ENCODE results near the gene NEURL3. TPM values are rescaled to one million over a fixed set of nuclear protein-coding genes. Genes with fewer than 3 reads are reported as not detected.
A peak's percentile ranks its signal among the peaks of the same experiment; 100 is the strongest.

Gene NEURL3
- total and polyA plus RNA-seq, 3 donors from 2014 or later, result 0.78 to 1.7 (median 1.3) TPM

DNA sequence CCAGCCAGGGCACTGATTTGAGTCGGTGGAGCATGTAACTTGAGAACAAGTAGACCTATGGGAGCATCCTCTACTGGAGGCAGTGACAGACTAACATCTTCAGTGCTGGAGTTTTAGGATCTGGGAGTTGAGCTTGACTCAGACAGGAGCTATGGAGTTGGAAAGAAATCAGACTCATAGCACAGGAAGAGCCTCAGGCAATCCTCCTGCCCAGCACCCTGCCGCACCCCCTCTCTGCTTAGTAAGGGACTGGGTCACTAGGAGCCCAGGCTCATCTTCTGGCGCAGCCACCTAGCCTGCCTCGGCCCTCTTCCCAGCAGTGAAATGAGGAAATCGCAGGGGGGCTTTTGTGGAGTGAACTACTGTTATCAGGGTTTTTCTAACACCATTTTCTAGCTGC is 35.0 kb upstream of the NEURL3 start:
- Histone ChIP-seq H3K27me3 (no peaks in the 10 kb centered on the region), H3K36me3 (ENCODE audit: low read depth, missing control alignments) (no peaks in the 10 kb centered on the region), H3K9me3 (no peaks in the 10 kb centered on the region), H3K4me3 (no peak overlapping the region), H3K4me1 (peaks cover 22% of the 10 kb centered on the region), H3K27ac (no peak overlapping the region)
- DNase-seq, result no peak
- TF ChIP-seq, protein P1, sequence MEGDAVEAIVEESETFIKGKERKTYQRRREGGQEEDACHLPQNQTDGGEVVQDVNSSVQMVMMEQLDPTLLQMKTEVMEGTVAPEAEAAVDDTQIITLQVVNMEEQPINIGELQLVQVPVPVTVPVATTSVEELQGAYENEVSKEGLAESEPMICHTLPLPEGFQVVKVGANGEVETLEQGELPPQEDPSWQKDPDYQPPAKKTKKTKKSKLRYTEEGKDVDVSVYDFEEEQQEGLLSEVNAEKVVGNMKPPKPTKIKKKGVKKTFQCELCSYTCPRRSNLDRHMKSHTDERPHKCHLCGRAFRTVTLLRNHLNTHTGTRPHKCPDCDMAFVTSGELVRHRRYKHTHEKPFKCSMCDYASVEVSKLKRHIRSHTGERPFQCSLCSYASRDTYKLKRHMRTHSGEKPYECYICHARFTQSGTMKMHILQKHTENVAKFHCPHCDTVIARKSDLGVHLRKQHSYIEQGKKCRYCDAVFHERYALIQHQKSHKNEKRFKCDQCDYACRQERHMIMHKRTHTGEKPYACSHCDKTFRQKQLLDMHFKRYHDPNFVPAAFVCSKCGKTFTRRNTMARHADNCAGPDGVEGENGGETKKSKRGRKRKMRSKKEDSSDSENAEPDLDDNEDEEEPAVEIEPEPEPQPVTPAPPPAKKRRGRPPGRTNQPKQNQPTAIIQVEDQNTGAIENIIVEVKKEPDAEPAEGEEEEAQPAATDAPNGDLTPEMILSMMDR (IDR thresholded peaks at IDR 0.05), result no peak
- TF ChIP-seq POLR2A (IDR thresholded peaks at IDR 0.05), result no peak
- 84% methylated on average over 5 of the region's 5 CpGs for WGBS, 2 donors
- intact Hi-C loops (cut with DNase I; ENCODE audit: low total_unique reads), result no loop called here

DNA sequence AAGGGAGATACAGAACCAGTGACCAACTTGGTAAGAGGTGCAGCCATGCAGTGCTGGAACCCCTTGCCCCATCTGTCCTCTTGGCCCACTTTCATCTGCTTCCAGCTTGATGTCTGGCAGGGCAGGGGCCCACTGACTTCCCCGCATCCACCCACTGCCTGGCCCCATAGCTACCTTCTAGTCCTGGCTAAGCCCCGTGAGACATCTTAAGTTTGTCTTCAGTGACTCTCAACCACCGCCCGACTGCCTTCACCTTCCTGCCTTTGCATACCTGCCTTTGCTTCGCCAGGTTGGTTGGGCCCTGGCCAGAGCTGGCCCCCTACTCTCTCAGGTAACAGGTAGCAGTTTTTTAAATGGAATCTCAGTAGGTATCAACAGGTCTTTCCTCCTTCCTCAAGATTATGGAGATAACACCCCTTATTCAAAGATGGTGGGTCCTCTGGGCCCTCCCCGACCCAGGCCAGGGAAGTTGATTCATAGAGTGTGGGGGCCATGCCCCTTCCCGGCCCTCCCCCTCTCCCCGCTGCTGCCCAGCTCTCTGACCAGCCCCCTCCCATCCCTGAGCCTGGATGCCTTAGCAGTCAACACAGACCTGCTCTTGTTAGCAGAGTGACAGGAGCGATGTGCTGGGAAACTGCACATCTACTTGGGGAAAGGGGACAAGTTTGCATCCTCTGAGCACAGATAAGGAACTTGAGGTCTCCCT is 34.2 kb upstream of the NEURL3 start:
- Histone ChIP-seq H3K36me3 (ENCODE audit: low read depth, missing control alignments) (no peaks in the 10 kb centered on the region), H3K27ac (no peak overlapping the region), H3K4me1 (peaks cover 30% of the 10 kb centered on the region), H3K4me3 (no peak overlapping the region), H3K9me3 (no peaks in the 10 kb centered on the region), H3K27me3 (no peaks in the 10 kb centered on the region)
- intact Hi-C loops (cut with DNase I; ENCODE audit: low total_unique reads), result no loop called here
- TF ChIP-seq, protein P1 (IDR thresholded peaks at IDR 0.05), result no peak
- no peak for TF ChIP-seq POLR2A (IDR thresholded peaks at IDR 0.05)
- 82 to 83% methylated on average over 9 of the region's 9 CpGs for WGBS, 2 donors
- DNase-seq, result no peak

DNA sequence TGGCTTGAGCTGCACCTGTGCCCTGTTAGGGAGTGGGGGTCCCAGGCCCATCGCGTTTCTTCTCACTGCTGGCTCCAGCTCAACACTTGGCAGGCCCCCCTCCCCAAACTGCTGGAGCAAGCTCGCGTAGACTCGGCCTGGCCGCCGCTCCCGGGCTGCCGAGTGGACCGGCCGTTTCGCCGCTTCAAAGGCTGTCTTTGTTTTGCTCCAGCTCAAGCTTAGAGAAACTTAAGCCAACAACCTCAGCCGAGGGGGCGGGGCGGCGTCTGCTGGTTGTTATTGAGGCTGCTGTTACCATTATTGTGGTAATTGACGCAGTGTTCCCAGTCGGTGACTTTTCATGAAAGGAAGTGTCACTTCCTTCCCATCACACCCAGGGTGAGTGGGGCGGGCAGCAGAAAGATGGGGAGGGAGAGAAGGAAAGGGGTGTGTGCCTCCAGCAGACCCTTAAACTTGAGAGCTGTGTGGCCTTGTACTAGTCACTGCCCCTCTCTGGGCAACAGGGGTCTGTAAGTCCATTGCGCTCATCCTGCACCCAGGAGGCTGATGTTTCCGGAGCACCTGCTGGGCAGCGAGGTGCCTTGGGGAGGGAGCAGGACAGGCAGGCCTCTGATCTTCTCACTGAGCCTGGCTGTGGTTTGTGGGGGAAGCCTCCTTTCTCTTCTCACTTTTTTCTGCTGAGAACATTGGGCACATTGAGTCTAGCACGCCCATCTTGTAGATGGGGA is 33.5 kb upstream of the NEURL3 start:
- no peaks in the 10 kb centered on the region for H3K9me3 ChIP-seq
- H3K36me3 ChIP-seq (ENCODE audit: low read depth, missing control alignments), result no peaks in the 10 kb centered on the region
- DNase-seq, result peak; percentile 84
- 29 to 55% methylated on average over 19 to 24 of the region's 24 CpGs for WGBS, 2 donors
- TF ChIP-seq, protein P1 (IDR thresholded peaks at IDR 0.05), result no peak
- no peak for TF ChIP-seq POLR2A (IDR thresholded peaks at IDR 0.05)
- H3K27ac ChIP-seq, result peak overlapping the region; percentile 88 to 92
- H3K4me1 ChIP-seq, result peaks cover 37% of the 10 kb centered on the region
- peak overlapping the region in 1 of 2 donors; percentile 93 for H3K4me3 ChIP-seq
- intact Hi-C loops (cut with DNase I; ENCODE audit: low total_unique reads), result no loop called here
- H3K27me3 ChIP-seq, result no peaks in the 10 kb centered on the region

DNA sequence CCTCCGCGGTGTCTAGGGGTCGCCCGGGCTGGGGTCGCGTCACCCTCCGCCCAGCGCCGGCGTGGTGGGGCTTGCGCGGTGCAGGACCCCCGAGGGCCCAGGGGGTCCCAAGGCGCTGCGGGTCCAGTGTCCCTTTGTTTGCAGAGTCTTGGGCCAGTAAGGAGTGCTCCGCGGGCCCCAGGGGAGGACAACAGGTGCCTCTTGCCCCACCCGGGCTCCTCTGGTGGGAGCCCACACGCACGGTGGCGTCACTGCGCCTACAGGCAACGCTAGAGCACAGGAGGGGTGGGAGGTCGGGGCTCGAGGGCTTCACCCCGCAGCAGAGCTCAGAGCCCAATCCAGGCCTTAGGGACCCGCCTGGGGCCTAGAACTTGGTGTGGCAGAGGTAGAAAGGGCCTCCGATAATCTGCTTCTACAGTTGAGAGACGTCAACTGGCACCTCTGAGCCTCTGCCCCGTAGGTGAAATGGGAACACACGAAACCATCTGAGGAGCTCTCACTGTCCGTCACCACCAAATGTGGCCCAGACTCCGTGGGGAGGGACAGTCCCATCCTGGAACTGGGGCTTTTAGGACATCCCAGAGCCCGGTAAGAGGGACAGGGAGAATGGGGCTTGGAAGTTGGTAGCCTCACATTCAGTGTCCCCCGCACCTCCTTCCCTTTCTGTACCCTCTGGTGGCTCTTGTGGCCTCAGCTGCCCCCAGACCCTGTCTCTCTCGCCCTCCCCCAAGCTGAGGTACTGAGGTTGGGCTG is 32.8 kb upstream of the NEURL3 start:
- Histone ChIP-seq H3K27me3 (no peaks in the 10 kb centered on the region), H3K4me1 (peaks cover 44% of the 10 kb centered on the region), H3K27ac (peak overlapping the region; percentile 88 to 92), H3K36me3 (ENCODE audit: low read depth, missing control alignments) (no peaks in the 10 kb centered on the region), H3K9me3 (no peaks in the 10 kb centered on the region), H3K4me3 (peak overlapping the region; percentile 93)
- TF ChIP-seq POLR2A (IDR thresholded peaks at IDR 0.05), result no peak
- TF ChIP-seq, protein P1 (IDR thresholded peaks at IDR 0.05), result no peak
- intact Hi-C loops (cut with DNase I; ENCODE audit: low total_unique reads), result no loop called here
- 27 to 28% methylated on average over 9 to 21 of the region's 36 CpGs for WGBS, 2 donors
- no peak for DNase-seq

Data from testis (tissue), 3 donors.